ENCODE measurements around the gene GID8. TPM values are rescaled to one million over a fixed set of nuclear protein-coding genes. Genes with fewer than 3 reads are reported as not detected.

Gene GID8
- total and polyA plus RNA-seq, 2 of the 13 experiments (the other 11 are each of a cell fraction or from before 2014, with no cell fraction given) = 39.6 to 59.8 TPM

DNA sequence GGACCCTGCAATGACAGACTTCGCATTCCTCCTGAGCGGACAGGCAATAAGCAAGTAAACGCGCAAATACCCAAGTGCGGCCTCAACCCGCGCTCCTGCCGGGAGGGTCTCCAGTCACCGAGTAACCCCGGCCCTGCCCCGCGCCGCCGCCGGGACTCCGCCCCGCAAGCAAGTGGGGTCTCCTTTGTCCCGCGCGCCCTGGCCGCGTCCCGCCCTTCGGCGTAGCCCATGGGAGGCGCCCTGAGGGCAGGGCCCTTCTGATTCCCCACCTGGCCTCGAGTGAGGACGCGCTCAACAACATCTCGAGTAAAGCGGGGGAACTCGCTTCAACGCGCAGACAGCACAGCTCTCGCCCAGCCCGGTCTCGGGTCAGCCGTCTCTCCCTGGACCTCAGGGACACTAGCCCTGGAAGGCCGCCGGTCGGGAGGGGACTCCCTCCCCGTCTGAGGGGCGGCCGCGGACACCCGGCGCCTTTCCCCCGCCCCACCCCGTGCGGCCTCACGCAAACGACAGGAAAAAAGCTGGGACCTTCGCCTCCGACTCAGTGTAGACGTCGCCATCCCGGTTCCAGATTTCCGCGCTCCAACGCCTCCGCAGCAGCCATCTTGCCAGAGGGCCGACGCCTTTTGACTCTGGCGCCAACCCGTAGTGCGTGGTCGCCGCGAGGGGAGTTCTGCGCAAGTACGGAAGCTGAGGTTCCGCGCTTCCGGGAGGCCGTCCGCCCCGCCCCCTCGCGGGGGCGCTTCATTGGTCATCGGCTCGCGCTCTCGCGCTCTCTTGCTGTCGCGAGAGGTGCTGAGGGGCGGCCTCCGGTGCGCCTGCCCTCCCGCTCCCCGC, 461 bp upstream of the GID8 start (continued):
- TF ChIP-seq, protein P1, sequence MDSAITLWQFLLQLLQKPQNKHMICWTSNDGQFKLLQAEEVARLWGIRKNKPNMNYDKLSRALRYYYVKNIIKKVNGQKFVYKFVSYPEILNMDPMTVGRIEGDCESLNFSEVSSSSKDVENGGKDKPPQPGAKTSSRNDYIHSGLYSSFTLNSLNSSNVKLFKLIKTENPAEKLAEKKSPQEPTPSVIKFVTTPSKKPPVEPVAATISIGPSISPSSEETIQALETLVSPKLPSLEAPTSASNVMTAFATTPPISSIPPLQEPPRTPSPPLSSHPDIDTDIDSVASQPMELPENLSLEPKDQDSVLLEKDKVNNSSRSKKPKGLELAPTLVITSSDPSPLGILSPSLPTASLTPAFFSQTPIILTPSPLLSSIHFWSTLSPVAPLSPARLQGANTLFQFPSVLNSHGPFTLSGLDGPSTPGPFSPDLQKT (CRISPR knock-in tag; IDR thresholded peaks at IDR 0.05; ENCODE audit: borderline replicate concordance) = no peak; the same call in 1 of the 2 replicates
- TF ChIP-seq, protein P2, sequence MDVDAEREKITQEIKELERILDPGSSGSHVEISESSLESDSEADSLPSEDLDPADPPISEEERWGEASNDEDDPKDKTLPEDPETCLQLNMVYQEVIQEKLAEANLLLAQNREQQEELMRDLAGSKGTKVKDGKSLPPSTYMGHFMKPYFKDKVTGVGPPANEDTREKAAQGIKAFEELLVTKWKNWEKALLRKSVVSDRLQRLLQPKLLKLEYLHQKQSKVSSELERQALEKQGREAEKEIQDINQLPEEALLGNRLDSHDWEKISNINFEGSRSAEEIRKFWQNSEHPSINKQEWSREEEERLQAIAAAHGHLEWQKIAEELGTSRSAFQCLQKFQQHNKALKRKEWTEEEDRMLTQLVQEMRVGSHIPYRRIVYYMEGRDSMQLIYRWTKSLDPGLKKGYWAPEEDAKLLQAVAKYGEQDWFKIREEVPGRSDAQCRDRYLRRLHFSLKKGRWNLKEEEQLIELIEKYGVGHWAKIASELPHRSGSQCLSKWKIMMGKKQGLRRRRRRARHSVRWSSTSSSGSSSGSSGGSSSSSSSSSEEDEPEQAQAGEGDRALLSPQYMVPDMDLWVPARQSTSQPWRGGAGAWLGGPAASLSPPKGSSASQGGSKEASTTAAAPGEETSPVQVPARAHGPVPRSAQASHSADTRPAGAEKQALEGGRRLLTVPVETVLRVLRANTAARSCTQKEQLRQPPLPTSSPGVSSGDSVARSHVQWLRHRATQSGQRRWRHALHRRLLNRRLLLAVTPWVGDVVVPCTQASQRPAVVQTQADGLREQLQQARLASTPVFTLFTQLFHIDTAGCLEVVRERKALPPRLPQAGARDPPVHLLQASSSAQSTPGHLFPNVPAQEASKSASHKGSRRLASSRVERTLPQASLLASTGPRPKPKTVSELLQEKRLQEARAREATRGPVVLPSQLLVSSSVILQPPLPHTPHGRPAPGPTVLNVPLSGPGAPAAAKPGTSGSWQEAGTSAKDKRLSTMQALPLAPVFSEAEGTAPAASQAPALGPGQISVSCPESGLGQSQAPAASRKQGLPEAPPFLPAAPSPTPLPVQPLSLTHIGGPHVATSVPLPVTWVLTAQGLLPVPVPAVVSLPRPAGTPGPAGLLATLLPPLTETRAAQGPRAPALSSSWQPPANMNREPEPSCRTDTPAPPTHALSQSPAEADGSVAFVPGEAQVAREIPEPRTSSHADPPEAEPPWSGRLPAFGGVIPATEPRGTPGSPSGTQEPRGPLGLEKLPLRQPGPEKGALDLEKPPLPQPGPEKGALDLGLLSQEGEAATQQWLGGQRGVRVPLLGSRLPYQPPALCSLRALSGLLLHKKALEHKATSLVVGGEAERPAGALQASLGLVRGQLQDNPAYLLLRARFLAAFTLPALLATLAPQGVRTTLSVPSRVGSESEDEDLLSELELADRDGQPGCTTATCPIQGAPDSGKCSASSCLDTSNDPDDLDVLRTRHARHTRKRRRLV (CRISPR knock-in tag; IDR thresholded peaks at IDR 0.05) = peak; percentile 77
- TF ChIP-seq, protein P3, sequence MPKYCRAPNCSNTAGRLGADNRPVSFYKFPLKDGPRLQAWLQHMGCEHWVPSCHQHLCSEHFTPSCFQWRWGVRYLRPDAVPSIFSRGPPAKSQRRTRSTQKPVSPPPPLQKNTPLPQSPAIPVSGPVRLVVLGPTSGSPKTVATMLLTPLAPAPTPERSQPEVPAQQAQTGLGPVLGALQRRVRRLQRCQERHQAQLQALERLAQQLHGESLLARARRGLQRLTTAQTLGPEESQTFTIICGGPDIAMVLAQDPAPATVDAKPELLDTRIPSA (CRISPR knock-in tag; IDR thresholded peaks at IDR 0.05; ENCODE audit: borderline replicate concordance) = no peak; the same call in 1 of the 2 replicates
- TF ChIP-seq ZNF430 (CRISPR knock-in tag; IDR thresholded peaks at IDR 0.05) (peak; percentile 87), ZNF557 (CRISPR knock-in tag; IDR thresholded peaks at IDR 0.05) (0 out of 2 replicates have a peak, but pooled peaks have one; percentile 74), ZNF496 (CRISPR knock-in tag; IDR thresholded peaks at IDR 0.05; ENCODE audit: insufficient replicate concordance) (no peak), SMAD9 (CRISPR knock-in tag; IDR thresholded peaks at IDR 0.05) (no peak), RXRB (CRISPR knock-in tag; IDR thresholded peaks at IDR 0.05; ENCODE audit: borderline replicate concordance) (peak; percentile 81), ZKSCAN5 (CRISPR knock-in tag; IDR thresholded peaks at IDR 0.05) (peak; percentile 72; the same call in 1 of the 2 replicates), MAF1 (CRISPR knock-in tag; IDR thresholded peaks at IDR 0.05; ENCODE audit: borderline replicate concordance) (0 out of 2 replicates have a peak, but pooled peaks have one; percentile 25), MTF2 (CRISPR knock-in tag; IDR thresholded peaks at IDR 0.05; ENCODE audit: borderline replicate concordance) (no peak), RNF2 (conservative IDR thresholded peaks at IDR 0.05; ENCODE audit: low read depth) (peak; percentile 98)
- TF ChIP-seq, protein P4, sequence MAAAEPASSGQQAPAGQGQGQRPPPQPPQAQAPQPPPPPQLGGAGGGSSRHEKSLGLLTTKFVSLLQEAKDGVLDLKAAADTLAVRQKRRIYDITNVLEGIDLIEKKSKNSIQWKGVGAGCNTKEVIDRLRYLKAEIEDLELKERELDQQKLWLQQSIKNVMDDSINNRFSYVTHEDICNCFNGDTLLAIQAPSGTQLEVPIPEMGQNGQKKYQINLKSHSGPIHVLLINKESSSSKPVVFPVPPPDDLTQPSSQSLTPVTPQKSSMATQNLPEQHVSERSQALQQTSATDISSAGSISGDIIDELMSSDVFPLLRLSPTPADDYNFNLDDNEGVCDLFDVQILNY (CRISPR knock-in tag; conservative IDR thresholded peaks at IDR 0.05) = peak; percentile 95
- TF ChIP-seq, protein P5, sequence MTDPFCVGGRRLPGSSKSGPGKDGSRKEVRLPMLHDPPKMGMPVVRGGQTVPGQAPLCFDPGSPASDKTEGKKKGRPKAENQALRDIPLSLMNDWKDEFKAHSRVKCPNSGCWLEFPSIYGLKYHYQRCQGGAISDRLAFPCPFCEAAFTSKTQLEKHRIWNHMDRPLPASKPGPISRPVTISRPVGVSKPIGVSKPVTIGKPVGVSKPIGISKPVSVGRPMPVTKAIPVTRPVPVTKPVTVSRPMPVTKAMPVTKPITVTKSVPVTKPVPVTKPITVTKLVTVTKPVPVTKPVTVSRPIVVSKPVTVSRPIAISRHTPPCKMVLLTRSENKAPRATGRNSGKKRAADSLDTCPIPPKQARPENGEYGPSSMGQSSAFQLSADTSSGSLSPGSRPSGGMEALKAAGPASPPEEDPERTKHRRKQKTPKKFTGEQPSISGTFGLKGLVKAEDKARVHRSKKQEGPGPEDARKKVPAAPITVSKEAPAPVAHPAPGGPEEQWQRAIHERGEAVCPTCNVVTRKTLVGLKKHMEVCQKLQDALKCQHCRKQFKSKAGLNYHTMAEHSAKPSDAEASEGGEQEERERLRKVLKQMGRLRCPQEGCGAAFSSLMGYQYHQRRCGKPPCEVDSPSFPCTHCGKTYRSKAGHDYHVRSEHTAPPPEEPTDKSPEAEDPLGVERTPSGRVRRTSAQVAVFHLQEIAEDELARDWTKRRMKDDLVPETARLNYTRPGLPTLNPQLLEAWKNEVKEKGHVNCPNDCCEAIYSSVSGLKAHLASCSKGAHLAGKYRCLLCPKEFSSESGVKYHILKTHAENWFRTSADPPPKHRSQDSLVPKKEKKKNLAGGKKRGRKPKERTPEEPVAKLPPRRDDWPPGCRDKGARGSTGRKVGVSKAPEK (CRISPR knock-in tag; IDR thresholded peaks at IDR 0.05; ENCODE audit: borderline replicate concordance) = peak; percentile 81; the same call in 1 of the 2 replicates
- TF ChIP-seq, protein P6, sequence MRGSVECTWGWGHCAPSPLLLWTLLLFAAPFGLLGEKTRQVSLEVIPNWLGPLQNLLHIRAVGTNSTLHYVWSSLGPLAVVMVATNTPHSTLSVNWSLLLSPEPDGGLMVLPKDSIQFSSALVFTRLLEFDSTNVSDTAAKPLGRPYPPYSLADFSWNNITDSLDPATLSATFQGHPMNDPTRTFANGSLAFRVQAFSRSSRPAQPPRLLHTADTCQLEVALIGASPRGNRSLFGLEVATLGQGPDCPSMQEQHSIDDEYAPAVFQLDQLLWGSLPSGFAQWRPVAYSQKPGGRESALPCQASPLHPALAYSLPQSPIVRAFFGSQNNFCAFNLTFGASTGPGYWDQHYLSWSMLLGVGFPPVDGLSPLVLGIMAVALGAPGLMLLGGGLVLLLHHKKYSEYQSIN (CRISPR knock-in tag; IDR thresholded peaks at IDR 0.05; ENCODE audit: borderline replicate concordance) = no peak
